Keratinocyte (primary cell): ENCODE measurements around the gene TANK. TPM values are rescaled to one million over a fixed set of nuclear protein-coding genes. Genes with fewer than 3 reads are reported as not detected.

Experiments used
- DNase-seq: peaks from one replicate; pipeline ENCODE4 v3.0.0-alpha.2; 2011; ENCODE audit warnings: low read depth, missing footprints, low spot score
- FAIRE-seq: peaks from 2 replicates; lab custom pipeline; 2011; peaks lifted over from hg19 to GRCh38; lab: Jason Lieb, UNC
- H2AFZ ChIP-seq: 2 replicates; pipeline ENCODE4 v1.6.0; 2012; ENCODE audit warnings: low read length, control low read depth, inconsistent platforms; ENCODE audit not compliant: control insufficient read depth
- H3K27ac ChIP-seq: 2 replicates; pipeline ENCODE4 v1.5.1; 2011; ENCODE audit warnings: low read length; ENCODE audit not compliant: control insufficient read depth, insufficient read depth
- H3K27me3 ChIP-seq: 3 replicates; pipeline ENCODE4 v1.6.0; 2011; ENCODE audit warnings: low read length; ENCODE audit not compliant: control insufficient read depth, insufficient read depth; ENCODE audit errors: extremely low read depth
- H3K36me3 ChIP-seq, 2 experiments: 2 replicates in 1 of 2; 3 replicates in 1 of 2; pipeline ENCODE4 v1.5.1; 2011; ENCODE audit warnings: low read length in 2 of 2, mild to moderate bottlenecking in 1 of 2; ENCODE audit not compliant: control insufficient read depth in 2 of 2, insufficient read depth in 2 of 2; ENCODE audit errors: extremely low read depth in 1 of 2
- H3K4me1 ChIP-seq: 3 replicates; pipeline ENCODE4 v1.5.1; 2011; ENCODE audit warnings: low read length; ENCODE audit not compliant: control insufficient read depth, insufficient read depth; ENCODE audit errors: extremely low read depth
- H3K4me2 ChIP-seq: 3 replicates; pipeline ENCODE4 v1.6.0; 2011; ENCODE audit warnings: low read depth, low read length; ENCODE audit not compliant: control insufficient read depth, insufficient read depth; ENCODE audit errors: extremely low read depth
- H3K4me3 ChIP-seq, 3 experiments: fragments of 200-600 bp in 1 of 3; sonication (generic) in 1 of 3; 2 replicates in 2 of 3; 3 replicates in 1 of 3; pipeline ENCODE4 v1.5.1; 2011 to 2016; ENCODE audit warnings: low read length in 3 of 3, mild to moderate bottlenecking in 3 of 3, control low read depth in 2 of 3, inconsistent platforms in 1 of 3, low read depth in 1 of 3, mixed read lengths in 1 of 3, mixed run types in 1 of 3, moderate library complexity in 1 of 3; ENCODE audit not compliant: control insufficient read depth in 2 of 3, insufficient read depth in 2 of 3; ENCODE audit errors: extremely low read depth in 1 of 3
- H3K79me2 ChIP-seq: 2 replicates; pipeline ENCODE4 v1.6.0; 2012; ENCODE audit warnings: low read length; ENCODE audit not compliant: control insufficient read depth, insufficient read depth
- H3K9ac ChIP-seq: 3 replicates; pipeline ENCODE4 v1.6.0; 2011; ENCODE audit warnings: low read length; ENCODE audit not compliant: control insufficient read depth, insufficient read depth; ENCODE audit errors: extremely low read depth
- H3K9me1 ChIP-seq: 3 replicates; pipeline ENCODE4 v1.6.0; 2011; ENCODE audit warnings: low read length; ENCODE audit not compliant: control insufficient read depth, insufficient read depth; ENCODE audit errors: extremely low read depth
- H3K9me3 ChIP-seq: 2 replicates; pipeline ENCODE4 v1.5.1; 2012; ENCODE audit warnings: low read depth, low read length; ENCODE audit not compliant: control insufficient read depth
- H4K20me1 ChIP-seq: 3 replicates; pipeline ENCODE4 v1.6.0; 2011; ENCODE audit warnings: low read length; ENCODE audit not compliant: control insufficient read depth, insufficient read depth; ENCODE audit errors: extremely low read depth
- CTCF ChIP-seq, 3 experiments: IDR thresholded peaks in 1 of 3; conservative IDR thresholded peaks in 1 of 3; optimal IDR thresholded peaks in 1 of 3; 2 replicates in 2 of 3; 3 replicates in 1 of 3; pipeline versions ENCODE3 to v1.5.1; 2011; ENCODE audit warnings: low read length in 3 of 3, mild to moderate bottlenecking in 3 of 3, moderate library complexity in 2 of 3, control low read depth in 1 of 3, inconsistent platforms in 1 of 3; ENCODE audit not compliant: insufficient read depth in 2 of 3; ENCODE audit errors: extremely low read depth in 1 of 3
- EZH2 ChIP-seq: IDR thresholded peaks from one replicate; pipeline ENCODE4 v1.6.1; 2012; ENCODE audit warnings: inconsistent platforms, mild to moderate bottlenecking, low read length, moderate library complexity
- dilution Hi-C: fragments of 300-500 bp; cut with MboI; formaldehyde crosslinking; loops from one replicate; pipeline ENCODE4 v1.7.0; 2020; ENCODE audit warnings: low sequenced_read_pairs; ENCODE audit not compliant: extremely low pct_ligation_motif_present
- polyA minus RNA-seq, 3 experiments: library from RNA; depleted of rRNA, polyadenylated mRNA; stranded (reverse); fragments of >200 nt; gene quantifications; 1 replicate in 1 of 3; 2 replicates in 1 of 3; 3 replicates in 1 of 3; pipeline ENCODE4 v1.2.3, GENCODE V29; 2011
- polyA plus RNA-seq, 5 experiments: library from polyadenylated mRNA; depleted of rRNA in 3 of 5; stranded (reverse) in 3 of 5; stranded (forward) in 1 of 5; unstranded in 1 of 5; fragments of >200 nt; gene quantifications; 1 replicate in 1 of 5; 2 replicates in 3 of 5; 3 replicates in 1 of 5; pipeline versions ENCODE4 v1.2.1 to v1.2.3, GENCODE V29; 2011 to 2012; ENCODE audit warnings: missing spikeins in 2 of 5, low read depth in 1 of 5, low replicate concordance in 1 of 5

The TANK gene
- polyA plus RNA-seq (33.5 to 47.2 TPM (median 40.5 TPM) in 3 replicates), polyA minus RNA-seq (9.3 to 23.4 TPM (median 12.9 TPM) in 3 replicates)
- polyA plus RNA-seq (2011; ENCODE audit: low read depth), result 209 TPM
- polyA plus RNA-seq (2011; cell fraction: cytosol; rRNA removed), result 27.7 and 49.4 TPM in 2 replicates
- polyA plus RNA-seq (2011; cell fraction: nucleus; rRNA removed), result 44.1 and 49.5 TPM in 2 replicates
- 37.0 and 78.6 TPM in 2 replicates for polyA plus RNA-seq (2012; ENCODE audit: low replicate concordance)
- polyA minus RNA-seq (2011; cell fraction: cytosol; rRNA and poly(A)+ RNA removed), result 22.1 TPM
- 38.1 and 67.9 TPM in 2 replicates for polyA minus RNA-seq (2011; cell fraction: nucleus; rRNA and poly(A)+ RNA removed)

- H3K36me3 ChIP-seq, result peaks cover 1 to 14% of the 10 kb centered on the region in 2 experiments
- peak within 1 kb of the TSS; percentile 83 for H2AFZ ChIP-seq
- FAIRE-seq, result peak; percentile 76
- no peaks in the 10 kb centered on the region for H3K9me1 ChIP-seq
- peak within 1 kb of the TSS; percentile 90 for H3K4me2 ChIP-seq
- H3K9ac ChIP-seq, result peak within 1 kb of the TSS; percentile 99
- peaks cover 41% of the 10 kb centered on the region for H3K79me2 ChIP-seq
- dilution Hi-C loops, result no loop called here
- peaks cover 20% of the 10 kb centered on the region for H3K4me1 ChIP-seq
- no peaks in the 10 kb centered on the region for H4K20me1 ChIP-seq
- TF ChIP-seq EZH2 (no peak), CTCF (optimal IDR thresholded peaks at IDR 0.05 in 1 of 3, IDR thresholded peaks at IDR 0.05 in 1 of 3, conservative IDR thresholded peaks at IDR 0.05 in 1 of 3; ENCODE audit: extremely low read depth in 1 of 3, insufficient read depth in 2 of 3, low read length in 3 of 3) (no peak)
- H3K27ac ChIP-seq, result peak within 1 kb of the TSS; percentile 98
- no peaks in the 10 kb centered on the region for H3K27me3 ChIP-seq
- H3K4me3 ChIP-seq, result peak within 1 kb of the TSS; percentile 61 to 95 (median 92)
- H3K9me3 ChIP-seq, result no peaks in the 10 kb centered on the region
- DNase-seq, result peak; percentile 63
These were observed at the start of gene TANK for GRCh38 chr2:161160226-161161073. TANK (plus strand) TSS chr2:161160428; CDS start chr2:161179663, 19,235 bp downstream.

GRCh38 chr2:161111531-161111930 lies 48.7 kb upstream of the TANK start:
- DNase-seq, result no peak

More at GRCh38 chr2:161111531-161111930, 48.7 kb upstream of the TANK start:
- dilution Hi-C loops, result no loop called here
- H3K79me2 ChIP-seq, result no peaks in the 10 kb centered on the region
- no peak overlapping the region for H3K4me3 ChIP-seq
- H4K20me1 ChIP-seq, result no peaks in the 10 kb centered on the region
- no peak overlapping the region for H3K9ac ChIP-seq
- no peak overlapping the region for H3K27ac ChIP-seq
- no peaks in the 10 kb centered on the region for H3K9me1 ChIP-seq
- H3K27me3 ChIP-seq, result no peaks in the 10 kb centered on the region
- FAIRE-seq, result no peak
- H3K4me2 ChIP-seq, result no peak overlapping the region
- no peaks in the 10 kb centered on the region for H3K9me3 ChIP-seq
- TF ChIP-seq CTCF (optimal IDR thresholded peaks at IDR 0.05 in 1 of 3, IDR thresholded peaks at IDR 0.05 in 1 of 3, conservative IDR thresholded peaks at IDR 0.05 in 1 of 3; ENCODE audit: extremely low read depth in 1 of 3, insufficient read depth in 2 of 3, low read length in 3 of 3), result no peak
- no peak for TF ChIP-seq EZH2
- no peak overlapping the region for H2AFZ ChIP-seq
- no peaks in the 10 kb centered on the region for H3K4me1 ChIP-seq
- H3K36me3 ChIP-seq, result no peaks in the 10 kb centered on the region
